ENCODE results near the gene INMT.

INMT gene

GRCh38 chr7:30779574-30779973, 27.6 kb downstream of the INMT start:
- in situ Hi-C loops (cut with MboI; ENCODE audit: low sequenced_read_pairs) = no loop called here

- in situ Hi-C loops (cut with MboI; ENCODE audit: low sequenced_read_pairs) = no loop called here
These were observed 29.0 kb downstream of the INMT start for GRCh38 chr7:30780941-30781340.

DNA sequence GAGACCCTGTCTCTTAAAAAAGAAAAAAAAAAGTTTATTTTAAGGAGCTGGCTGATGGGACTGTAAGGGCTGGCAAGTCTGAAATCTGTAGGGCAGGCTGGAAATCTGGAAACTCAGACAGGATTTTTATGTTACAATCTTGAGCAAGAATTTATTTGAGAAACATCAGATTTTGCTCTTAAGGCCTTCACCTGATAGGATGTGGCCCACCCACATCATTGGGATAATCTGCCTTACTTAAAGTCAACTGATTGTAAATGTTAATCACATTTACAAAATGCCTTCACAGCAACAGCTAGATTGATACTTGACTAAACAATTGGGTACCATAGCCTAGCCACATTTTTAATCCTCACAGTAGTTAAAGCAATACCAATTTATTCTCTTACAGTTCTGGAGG, 30.8 kb downstream of the INMT start:
- in situ Hi-C loops (cut with MboI; ENCODE audit: low sequenced_read_pairs) = no loop called here

DNA sequence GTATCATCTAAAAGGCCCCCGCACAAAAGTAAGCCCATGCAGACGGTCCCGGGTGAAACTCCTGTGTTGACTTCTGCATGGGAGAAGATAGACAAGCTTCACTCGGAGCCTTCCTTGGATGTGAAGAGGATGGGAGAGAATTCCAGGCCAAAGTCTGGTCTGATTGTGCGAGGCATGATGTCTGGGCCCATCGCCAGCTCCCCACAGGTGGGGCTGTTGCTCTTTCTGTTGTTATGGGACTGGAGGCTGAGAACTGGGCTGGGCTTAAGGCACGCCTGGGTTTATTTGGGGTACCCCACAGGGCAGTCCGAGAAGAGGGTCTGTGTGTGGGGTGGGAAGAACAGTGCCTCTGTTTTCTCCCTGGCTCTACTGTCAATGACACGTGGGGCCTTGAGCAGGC, 33.9 kb downstream of the INMT start:
- in situ Hi-C loops (cut with MboI; ENCODE audit: low sequenced_read_pairs) = no loop called here

DNA sequence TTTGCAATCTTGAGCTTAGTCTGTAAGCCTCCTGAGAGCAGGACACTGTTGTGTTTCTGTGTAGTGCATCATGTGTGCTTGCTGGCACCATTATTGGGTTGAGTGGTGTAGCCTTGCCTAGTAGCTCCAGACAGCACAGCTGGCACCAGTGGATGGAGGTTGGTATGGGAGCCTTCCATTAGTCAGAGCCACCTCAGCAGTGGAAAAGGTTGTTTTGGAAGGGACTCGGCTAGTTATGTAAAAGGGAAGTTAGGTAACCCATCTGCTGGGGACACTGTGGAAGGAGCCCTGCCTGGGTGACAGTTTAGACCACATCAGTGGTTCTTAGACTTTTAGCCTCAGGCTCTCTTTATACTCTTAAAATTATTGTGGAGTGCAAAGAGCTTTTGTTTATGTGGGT, 35.6 kb downstream of the INMT start:
- in situ Hi-C loops (cut with MboI; ENCODE audit: low sequenced_read_pairs) = no loop called here

DNA sequence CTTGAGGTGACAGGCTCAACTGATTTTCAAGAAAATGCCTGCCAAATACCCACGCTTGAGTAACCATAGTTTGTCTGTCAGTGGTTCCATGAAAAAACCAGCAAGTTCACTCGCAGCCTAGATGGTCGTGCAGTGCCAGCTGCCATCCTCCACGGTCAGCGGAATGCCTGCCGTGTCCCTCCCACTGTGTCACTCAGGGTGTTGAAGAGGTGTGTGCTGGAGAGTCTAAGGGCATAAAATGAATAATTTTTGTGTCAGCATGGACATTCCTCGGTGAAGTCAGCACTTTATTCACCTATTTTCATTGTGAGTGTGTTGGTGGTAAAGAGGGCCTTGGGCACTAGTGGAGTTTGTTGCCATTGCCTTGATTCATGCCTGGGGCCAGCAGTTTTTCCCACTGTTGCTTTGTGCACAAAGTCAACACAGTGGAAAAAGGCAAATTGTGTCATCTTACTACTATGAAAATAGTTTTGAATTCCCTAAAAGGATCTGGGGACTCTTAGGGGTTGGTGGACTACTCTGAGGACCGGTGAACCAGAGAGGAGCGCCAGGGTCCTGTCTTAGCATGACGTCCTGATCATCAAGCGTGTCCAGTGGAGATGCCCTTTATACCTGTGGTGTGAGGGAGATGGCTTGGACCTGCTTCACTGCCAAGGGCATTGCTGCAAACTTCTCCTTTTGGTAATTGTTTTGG, 36.9 kb downstream of the INMT start:
- in situ Hi-C loops (cut with MboI; ENCODE audit: low sequenced_read_pairs) = no loop called here

DNA sequence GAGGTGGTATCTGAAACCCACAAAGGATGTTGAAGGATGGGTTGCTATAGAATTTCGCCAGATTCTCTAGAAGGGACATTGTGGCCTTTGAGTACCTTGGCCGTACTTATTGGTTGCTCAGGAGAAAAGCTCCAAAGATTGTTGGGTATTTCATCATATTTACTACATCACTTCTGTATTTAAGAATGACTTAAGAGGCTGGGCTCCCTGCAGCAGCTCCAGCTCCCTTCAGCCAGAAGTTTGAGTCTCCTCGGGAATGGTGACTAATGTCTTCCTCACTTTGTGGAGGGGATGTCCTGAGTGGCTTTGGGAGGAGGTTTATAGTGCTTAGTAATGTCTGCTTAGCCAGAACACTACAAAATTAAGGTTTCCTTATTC, 37.4 kb downstream of the INMT start:
- in situ Hi-C loops (cut with MboI; ENCODE audit: low sequenced_read_pairs) = no loop called here

GRCh38 chr7:30790356-30790755, 38.4 kb downstream of the INMT start:
- in situ Hi-C loops (cut with MboI; ENCODE audit: low sequenced_read_pairs) = no loop called here

DNA sequence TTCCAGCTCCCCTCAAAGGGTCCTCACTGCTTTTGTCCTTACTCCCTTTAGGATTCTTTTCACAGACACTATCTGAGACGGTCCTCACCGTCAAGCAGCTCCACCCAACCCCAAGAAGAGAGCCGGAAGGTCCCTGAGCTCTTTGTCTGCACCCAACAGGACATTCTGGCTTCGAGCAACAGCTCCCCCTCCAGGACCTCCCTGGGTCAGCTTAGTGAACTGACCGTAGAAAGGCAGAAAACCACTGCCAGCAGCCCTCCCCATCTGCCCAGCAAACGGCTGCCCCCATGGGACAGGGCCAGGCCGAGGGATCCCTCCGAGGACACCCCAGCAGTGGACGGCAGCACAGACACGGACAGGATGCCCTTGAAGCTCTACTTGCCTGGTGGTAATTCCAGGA, 39.2 kb downstream of the INMT start:
- in situ Hi-C loops (cut with MboI; ENCODE audit: low sequenced_read_pairs) = no loop called here

DNA sequence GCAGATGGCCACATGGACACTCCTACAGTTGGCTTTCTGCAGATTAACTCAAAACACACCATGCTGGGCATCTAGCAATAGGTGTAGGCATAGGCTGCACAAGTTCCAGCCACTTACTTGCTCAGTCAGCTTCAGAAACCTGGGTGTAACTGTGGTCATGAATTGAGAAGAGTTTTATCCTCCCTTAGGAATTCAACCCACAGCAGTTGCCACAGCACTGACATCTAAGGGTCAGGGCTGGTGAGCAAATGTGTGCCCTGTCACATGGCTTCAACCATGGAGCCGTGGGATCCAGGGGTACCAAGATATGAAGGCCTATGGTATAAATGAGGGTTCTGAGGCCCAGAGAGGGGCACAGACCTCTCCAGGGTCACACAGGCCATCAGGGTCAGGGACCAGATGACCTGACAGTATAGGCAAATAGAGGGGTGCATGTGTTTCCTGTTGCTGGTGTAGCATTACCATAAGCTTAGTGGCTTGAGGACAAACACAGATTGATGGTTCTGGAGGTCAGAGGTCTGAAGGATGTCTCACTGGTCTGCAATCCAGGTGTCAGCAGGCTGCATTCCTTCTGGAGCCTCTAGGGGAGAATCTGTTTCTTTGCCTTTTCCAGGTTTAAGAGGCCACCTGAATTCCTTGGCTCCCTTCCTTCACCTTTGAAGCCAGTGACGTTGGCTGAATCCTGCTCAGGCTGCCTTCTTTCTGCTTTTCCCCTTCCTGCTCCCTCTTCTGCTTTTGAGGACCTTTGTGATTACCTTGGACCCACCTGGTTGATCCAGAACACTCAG, 43.4 kb downstream of the INMT start:
- in situ Hi-C loops (cut with MboI; ENCODE audit: low sequenced_read_pairs) = no loop called here

DNA sequence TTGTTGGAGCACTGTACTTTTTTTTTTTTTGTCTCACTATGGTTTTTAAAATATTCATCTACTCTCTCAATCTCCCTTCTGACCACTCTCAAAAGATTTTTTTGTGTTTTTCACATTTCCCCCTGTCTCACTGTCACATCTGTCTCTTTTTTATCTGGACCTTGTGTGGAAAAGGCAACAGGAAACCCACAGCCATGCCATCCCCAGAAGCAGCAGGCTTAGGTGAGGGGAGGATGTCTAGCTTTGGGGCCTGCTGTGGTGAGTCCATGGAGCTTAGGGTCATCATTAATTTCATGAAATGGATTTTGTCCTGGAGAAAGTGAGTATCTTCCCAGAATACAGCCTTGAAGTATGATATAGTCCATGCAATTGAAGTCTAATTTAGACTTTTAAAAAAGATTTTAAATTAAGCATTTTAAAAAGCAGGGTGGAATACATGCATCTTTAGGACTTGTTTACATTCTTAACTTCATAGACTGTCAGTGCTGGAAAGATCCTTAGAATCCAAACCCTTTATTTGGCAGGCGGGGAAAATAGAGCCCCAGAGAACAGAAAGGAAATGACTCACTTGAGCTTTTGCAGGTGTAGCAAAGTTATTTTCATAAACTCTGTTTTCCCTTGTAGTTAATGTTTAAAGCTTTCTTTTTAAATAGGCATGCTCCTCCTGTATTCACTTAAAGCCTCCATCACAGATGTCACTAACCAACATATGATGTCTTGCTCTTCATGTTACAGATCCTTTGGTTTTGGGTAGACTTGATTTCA, 44.4 kb downstream of the INMT start:
- in situ Hi-C loops (cut with MboI; ENCODE audit: low sequenced_read_pairs) = no loop called here

- in situ Hi-C loops (cut with MboI; ENCODE audit: low sequenced_read_pairs) = no loop called here
These were observed 45.5 kb downstream of the INMT start for GRCh38 chr7:30797176-30798040.

DNA sequence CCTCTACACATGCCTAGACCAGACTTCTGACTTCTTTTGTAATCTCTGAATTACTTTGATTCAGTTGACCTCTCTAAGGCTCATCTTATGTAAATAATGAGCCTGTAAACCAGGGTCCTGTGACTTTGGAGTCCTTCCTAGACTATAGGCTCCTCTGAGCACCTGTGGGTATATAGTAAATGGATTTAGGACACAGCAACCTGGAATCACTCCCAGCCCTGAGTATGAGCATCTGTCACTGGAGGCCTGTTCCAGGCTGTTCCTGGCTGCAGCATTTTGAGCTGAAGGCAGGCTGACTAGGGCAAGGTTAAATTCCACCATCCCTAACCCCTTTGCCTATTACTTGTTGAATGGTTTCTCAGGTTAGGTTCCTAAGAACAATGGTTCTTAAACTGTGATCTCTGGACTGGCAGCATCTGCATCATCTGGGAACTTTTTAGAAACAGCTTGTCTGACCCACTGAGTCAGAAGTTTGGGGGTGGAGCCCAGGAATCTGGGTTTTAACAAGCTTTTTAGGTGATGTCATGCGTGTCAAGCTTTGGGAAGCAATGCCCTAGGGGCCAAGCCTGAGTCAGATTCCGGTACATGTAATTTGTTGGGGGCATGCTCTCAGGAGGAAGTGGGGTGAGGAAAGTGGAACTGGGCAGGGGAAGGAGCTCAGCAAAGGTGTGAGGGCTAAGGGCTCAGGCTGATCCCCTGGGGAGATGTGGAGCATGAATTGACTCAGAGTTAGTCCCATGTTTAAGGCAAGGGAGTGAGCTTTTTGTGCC, 47.5 kb downstream of the INMT start:
- in situ Hi-C loops (cut with MboI; ENCODE audit: low sequenced_read_pairs) = no loop called here

DNA sequence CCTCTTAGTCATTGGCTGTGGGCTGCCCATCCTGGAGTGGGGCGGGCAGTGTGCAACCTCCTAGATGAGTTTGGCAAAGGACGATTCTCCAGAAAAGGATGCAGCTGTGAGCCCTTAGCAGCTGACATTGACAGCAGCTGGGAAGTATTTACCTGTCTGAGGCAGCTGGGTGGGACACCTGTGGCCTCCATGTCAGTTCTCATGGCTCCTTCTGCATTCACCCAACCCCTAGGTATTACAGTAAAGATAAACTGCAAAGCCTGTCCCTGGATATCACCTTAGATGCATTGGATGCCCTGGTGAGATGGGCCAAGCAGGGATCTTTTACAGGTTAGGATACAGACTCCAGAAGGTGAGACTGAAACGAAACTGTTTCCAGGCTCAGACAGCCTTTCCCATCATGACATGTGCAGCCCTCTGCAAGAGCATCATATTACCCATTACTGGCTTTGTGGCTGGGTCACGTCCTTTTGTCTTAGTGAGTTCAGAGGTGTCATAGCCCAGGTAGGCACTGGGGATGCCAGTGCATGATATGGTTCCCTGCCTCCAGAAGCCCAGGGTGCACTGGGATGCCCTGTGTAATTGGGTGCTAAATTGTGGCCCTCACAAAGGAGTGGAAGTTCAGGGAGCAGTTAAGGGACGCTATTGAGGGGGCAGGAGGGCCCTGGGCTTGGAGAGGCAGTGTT, 48.2 kb downstream of the INMT start:
- in situ Hi-C loops (cut with MboI; ENCODE audit: low sequenced_read_pairs) = loop anchor here (10.0 kb wide), 2 partner anchors 175 to 325 kb away; no protein-coding TSS in a partner anchor

DNA sequence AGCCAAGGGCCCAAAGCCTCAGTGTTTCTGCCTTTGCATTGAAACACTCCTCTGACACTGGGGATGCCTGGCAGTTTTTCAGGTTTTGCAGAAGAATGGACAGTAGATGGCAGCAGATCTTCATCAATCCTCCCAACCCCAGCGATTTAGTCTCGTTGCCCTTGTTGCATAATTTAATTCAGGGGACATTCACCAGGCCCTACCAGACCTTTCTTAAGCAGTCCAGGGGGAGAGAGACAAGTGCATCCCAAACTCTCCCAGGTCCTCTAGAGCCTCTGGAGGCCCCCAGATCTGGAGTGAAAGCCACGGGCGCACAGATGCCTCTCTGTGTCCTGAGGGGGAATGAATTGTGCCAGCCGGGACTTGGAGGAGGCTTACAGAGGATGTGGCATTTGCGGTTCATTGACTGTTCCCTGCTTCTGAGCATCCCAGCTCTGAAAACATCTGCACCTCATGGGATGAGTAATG, 48.9 kb downstream of the INMT start:
- in situ Hi-C loops (cut with MboI; ENCODE audit: low sequenced_read_pairs) = loop anchor here (10.0 kb wide), 2 partner anchors 174 to 324 kb away; no protein-coding TSS in a partner anchor

DNA sequence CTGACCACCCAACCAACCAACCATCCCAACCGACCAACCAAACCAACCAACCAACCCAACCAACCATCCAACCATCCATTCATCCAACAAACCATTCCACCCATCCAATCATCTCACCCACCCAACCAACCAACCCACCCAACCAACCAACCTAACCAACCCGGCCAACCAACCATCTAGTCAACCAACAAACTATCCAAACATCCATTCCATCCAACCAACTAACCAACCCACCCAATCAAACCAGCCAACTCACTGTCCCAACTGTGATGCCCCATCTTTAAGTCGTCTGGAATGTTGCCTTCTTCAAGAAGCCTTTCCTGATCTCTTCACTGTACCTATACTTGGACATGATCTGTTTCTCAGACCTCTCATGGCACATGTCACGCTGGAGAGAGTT, 50.9 kb downstream of the INMT start:
- in situ Hi-C loops (cut with MboI; ENCODE audit: low sequenced_read_pairs) = loop anchor here (10.0 kb wide), 2 partner anchors 172 to 322 kb away; no protein-coding TSS in a partner anchor

- in situ Hi-C loops (cut with MboI; ENCODE audit: low sequenced_read_pairs) = loop anchor here (10.0 kb wide), 2 partner anchors 171 to 321 kb away; no protein-coding TSS in a partner anchor
These were observed 52.2 kb downstream of the INMT start for GRCh38 chr7:30804078-30804661.

GRCh38 chr7:30805081-30805691, 53.3 kb downstream of the INMT start:
- in situ Hi-C loops (cut with MboI; ENCODE audit: low sequenced_read_pairs) = loop anchor here (10.0 kb wide), 2 partner anchors 170 to 320 kb away; no protein-coding TSS in a partner anchor
